Measurements from ENCODE around the gene PTPRM.

DNA sequence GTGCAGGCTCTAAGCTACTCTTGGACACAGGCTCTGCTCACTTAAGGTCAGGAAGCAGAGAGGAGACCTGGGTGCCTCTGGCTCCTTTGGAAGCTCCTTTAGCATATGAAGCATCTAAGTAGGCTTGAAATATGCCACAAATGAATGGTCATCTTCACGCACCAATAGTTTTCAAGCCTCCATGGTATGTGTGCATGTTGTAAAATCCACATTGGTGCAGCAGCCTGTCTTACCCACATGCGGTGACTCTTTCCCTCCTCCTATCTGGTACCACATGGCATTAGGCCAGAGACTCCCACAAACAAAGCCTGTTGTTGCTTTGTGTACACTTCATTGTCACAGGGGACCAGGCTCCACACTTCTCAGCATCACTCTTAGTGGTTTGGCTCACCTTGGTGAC lies 599.9 kb downstream of the PTPRM start:
- TF ChIP-seq POLR2A (IDR thresholded peaks at IDR 0.05) (no peak), EP300 (IDR thresholded peaks at IDR 0.05) (no peak)
- TF ChIP-seq, protein P1, sequence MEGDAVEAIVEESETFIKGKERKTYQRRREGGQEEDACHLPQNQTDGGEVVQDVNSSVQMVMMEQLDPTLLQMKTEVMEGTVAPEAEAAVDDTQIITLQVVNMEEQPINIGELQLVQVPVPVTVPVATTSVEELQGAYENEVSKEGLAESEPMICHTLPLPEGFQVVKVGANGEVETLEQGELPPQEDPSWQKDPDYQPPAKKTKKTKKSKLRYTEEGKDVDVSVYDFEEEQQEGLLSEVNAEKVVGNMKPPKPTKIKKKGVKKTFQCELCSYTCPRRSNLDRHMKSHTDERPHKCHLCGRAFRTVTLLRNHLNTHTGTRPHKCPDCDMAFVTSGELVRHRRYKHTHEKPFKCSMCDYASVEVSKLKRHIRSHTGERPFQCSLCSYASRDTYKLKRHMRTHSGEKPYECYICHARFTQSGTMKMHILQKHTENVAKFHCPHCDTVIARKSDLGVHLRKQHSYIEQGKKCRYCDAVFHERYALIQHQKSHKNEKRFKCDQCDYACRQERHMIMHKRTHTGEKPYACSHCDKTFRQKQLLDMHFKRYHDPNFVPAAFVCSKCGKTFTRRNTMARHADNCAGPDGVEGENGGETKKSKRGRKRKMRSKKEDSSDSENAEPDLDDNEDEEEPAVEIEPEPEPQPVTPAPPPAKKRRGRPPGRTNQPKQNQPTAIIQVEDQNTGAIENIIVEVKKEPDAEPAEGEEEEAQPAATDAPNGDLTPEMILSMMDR (IDR thresholded peaks at IDR 0.05): no peak

All from ovary (tissue), 3 donors.